Lung (tissue), 12 donors: Measurements from ENCODE around the gene BCL11A. TPM values are rescaled to one million over a fixed set of nuclear protein-coding genes. Genes with fewer than 3 reads are reported as not detected.

Experiments used
- ATAC-seq: fragments of 200-7000 bp; cut with Tn5 transposase; one replicate; pipeline ENCODE4 v1.9.1; 2020; ENCODE audit warnings: moderate number of reproducible peaks; ENCODE audit not compliant: insufficient read depth, low FRiP score
- DNase-seq, 3 donors: peaks; one replicate each; pipeline ENCODE4 v3.0.0-alpha.2; 2013 to 2017
- H3K27ac ChIP-seq, 2 donors: one replicate each; pipeline ENCODE4 v1.5.1; 2013; ENCODE audit warnings: mild to moderate bottlenecking in 2 of 2, moderate library complexity in 2 of 2, control low read depth in 1 of 2, inconsistent platforms in 1 of 2, low read depth in 1 of 2, low read length in 1 of 2
- H3K27me3 ChIP-seq, 3 donors: one replicate each; pipeline ENCODE4 v1.5.1; 2013; ENCODE audit warnings: low read length in 2 of 3; ENCODE audit not compliant: control insufficient read depth in 3 of 3, insufficient read depth in 3 of 3
- H3K36me3 ChIP-seq, 4 donors: one replicate each; pipeline ENCODE4 v1.5.1; 2013; ENCODE audit warnings: low read length in 4 of 4, mild to moderate bottlenecking in 1 of 4, moderate library complexity in 1 of 4; ENCODE audit not compliant: control insufficient read depth in 4 of 4, insufficient read depth in 4 of 4
- H3K4me1 ChIP-seq, 5 donors: one replicate each; pipeline ENCODE4 v1.5.1; 2013; ENCODE audit warnings: low read length in 5 of 5, mild to moderate bottlenecking in 2 of 5, moderate library complexity in 1 of 5; ENCODE audit not compliant: control insufficient read depth in 5 of 5, insufficient read depth in 5 of 5
- H3K4me3 ChIP-seq: one replicate; pipeline ENCODE4 v1.5.1; 2013; ENCODE audit warnings: mild to moderate bottlenecking, control low read depth, moderate library complexity
- H3K9ac ChIP-seq, 2 donors: one replicate each; pipeline ENCODE4 v1.5.1; 2013; ENCODE audit warnings: low read length in 2 of 2, control low read depth in 1 of 2; ENCODE audit not compliant: insufficient read depth in 1 of 2
- H3K9me3 ChIP-seq, 4 donors: one replicate each; pipeline ENCODE4 v1.5.1; 2013; ENCODE audit warnings: low read length in 3 of 4, mild to moderate bottlenecking in 1 of 4, moderate library complexity in 1 of 4; ENCODE audit not compliant: control insufficient read depth in 4 of 4, insufficient read depth in 3 of 4
- CTCF ChIP-seq: IDR thresholded peaks from 2 replicates; pipeline ENCODE4 v1.5.1; 2012; ENCODE audit warnings: mild to moderate bottlenecking; ENCODE audit errors: control extremely low read depth, extremely low read depth
- WGBS, 2 donors: extraction: QIAGEN DNeasy Blood & Tissue Kit; methylation state at CpG; one replicate each; pipeline ENCODE4 v1.1.7; 2013; 5-methylcytosine and 5-hydroxymethylcytosine counted together
- polyA plus RNA-seq, 2 donors: library from polyadenylated mRNA; stranded (reverse); fragments of 200-250 nt; gene quantifications; one replicate each; pipeline ENCODE4 v1.2.1, GENCODE V29; 2013
- total RNA-seq, 2 donors: library from RNA; depleted of rRNA in 1 of 2; stranded (reverse); fragments of >200 nt in 1 of 2; gene quantifications; one replicate each; pipeline ENCODE4 v1.2.1, GENCODE V29; 2014 to 2021
- donor health status: control.
- donor health status: control.
- donor health status: Bipolar disorder and iron deficiency.
- donor health status: healthy.
- donor health status: DM: yes; HTN: yes; CAD: no.

BCL11A gene
- total and polyA plus RNA-seq, 4 donors: 1.5 to 21.1 (median 4.7) TPM

GRCh38 chr2:60441800-60442199 is 111.7 kb downstream of the BCL11A start:
- Histone ChIP-seq H3K27me3 (no peaks in the 10 kb centered on the region), H3K27ac (no peak overlapping the region), H3K4me3 (no peak overlapping the region), H3K36me3 (no peaks in the 10 kb centered on the region), H3K4me1 (peaks cover 0 to 4% (median 0%) of the 10 kb centered on the region in 5 donors), H3K9ac (no peak overlapping the region), H3K9me3 (no peaks in the 10 kb centered on the region)
- ATAC-seq (no peak), DNase-seq (no peak)
- TF ChIP-seq CTCF: no peak
- 73 to 81% methylated on average over 5 of the region's 5 CpGs for WGBS, 2 donors

GRCh38 chr2:60440767-60441163 is 112.7 kb downstream of the BCL11A start:
- Histone ChIP-seq H3K9ac (no peak overlapping the region), H3K36me3 (no peaks in the 10 kb centered on the region), H3K4me3 (no peak overlapping the region), H3K27me3 (no peaks in the 10 kb centered on the region), H3K4me1 (peaks cover 0 to 4% (median 0%) of the 10 kb centered on the region in 5 donors), H3K27ac (no peak overlapping the region), H3K9me3 (no peaks in the 10 kb centered on the region)
- no peak for DNase-seq
- no peak for ATAC-seq
- 88 to 96% methylated on average over 6 of the region's 6 CpGs for WGBS, 2 donors
- no peak for TF ChIP-seq CTCF

GRCh38 chr2:60440079-60440766 is 113.2 kb downstream of the BCL11A start:
- Histone ChIP-seq H3K9me3 (no peaks in the 10 kb centered on the region), H3K36me3 (no peaks in the 10 kb centered on the region), H3K27ac (no peak overlapping the region), H3K27me3 (no peaks in the 10 kb centered on the region), H3K4me3 (no peak overlapping the region), H3K9ac (no peak overlapping the region), H3K4me1 (peaks cover 0 to 4% (median under 1%) of the 10 kb centered on the region in 5 donors)
- TF ChIP-seq CTCF: no peak
- 92 to 93% methylated on average over 3 of the region's 3 CpGs for WGBS, 2 donors
- no peak for ATAC-seq
- no peak for DNase-seq
